Liver (tissue), 3 donors: ENCODE results near the gene FLVCR2.
A peak's percentile ranks its signal among the peaks of the same experiment; 100 is the strongest.

Experiments used
- CTCF ChIP-seq: fragments of 150-350 bp; IDR thresholded peaks from 2 replicates; pipeline ENCODE4 v1.5.1; 2017; ENCODE audit warnings: improper control_type of control experiment, low read depth, low read length; ENCODE audit not compliant: missing input control
- EGR1 ChIP-seq, 2 donors: IDR thresholded peaks; 2 replicates each; pipeline ENCODE4 v1.6.1; 2016 to 2018; ENCODE audit warnings: antibody characterized with exemption in 2 of 2, low read depth in 2 of 2
- FOXA2 ChIP-seq: IDR thresholded peaks from 2 replicates; pipeline ENCODE4 v1.6.1; 2016; ENCODE audit warnings: antibody characterized with exemption
- GABPA ChIP-seq, 2 donors: IDR thresholded peaks in 1 of 2; conservative IDR thresholded peaks in 1 of 2; 2 replicates each; pipeline ENCODE4 v1.6.1; 2016; ENCODE audit warnings: antibody characterized with exemption in 2 of 2, mild to moderate bottlenecking in 1 of 2, moderate library complexity in 1 of 2
- HNF4G ChIP-seq: IDR thresholded peaks from 2 replicates; pipeline ENCODE4 v1.6.1; 2016; ENCODE audit warnings: antibody characterized with exemption
- JUND ChIP-seq, 2 donors: IDR thresholded peaks; 2 replicates each; pipeline ENCODE4 v1.6.1; 2016; ENCODE audit warnings: antibody characterized with exemption in 2 of 2
- MAX ChIP-seq: IDR thresholded peaks from 2 replicates; pipeline ENCODE4 v1.6.1; 2016; ENCODE audit warnings: antibody characterized with exemption
- RAD21 ChIP-seq, 2 donors: IDR thresholded peaks; 2 replicates each; pipeline ENCODE4 v1.6.1; 2016; ENCODE audit warnings: antibody characterized with exemption in 2 of 2, mild to moderate bottlenecking in 2 of 2
- SP1 ChIP-seq: IDR thresholded peaks from 2 replicates; pipeline ENCODE4 v1.6.1; 2018; ENCODE audit warnings: antibody characterized with exemption, mild to moderate bottlenecking
- TAF1 ChIP-seq: conservative IDR thresholded peaks from 2 replicates; pipeline ENCODE4 v1.6.1; 2016; ENCODE audit warnings: antibody characterized with exemption, mild to moderate bottlenecking
- TF ChIP-seq, protein P1 (sequence below): IDR thresholded peaks from 2 replicates; pipeline ENCODE4 v1.6.1; 2016; ENCODE audit warnings: antibody characterized with exemption
- TF ChIP-seq, protein P2 (sequence below): IDR thresholded peaks from 2 replicates; pipeline ENCODE4 v1.6.1; 2016; ENCODE audit warnings: antibody characterized with exemption, mild to moderate bottlenecking
- donor health status: healthy.
- donor health status: healthy.

DNA sequence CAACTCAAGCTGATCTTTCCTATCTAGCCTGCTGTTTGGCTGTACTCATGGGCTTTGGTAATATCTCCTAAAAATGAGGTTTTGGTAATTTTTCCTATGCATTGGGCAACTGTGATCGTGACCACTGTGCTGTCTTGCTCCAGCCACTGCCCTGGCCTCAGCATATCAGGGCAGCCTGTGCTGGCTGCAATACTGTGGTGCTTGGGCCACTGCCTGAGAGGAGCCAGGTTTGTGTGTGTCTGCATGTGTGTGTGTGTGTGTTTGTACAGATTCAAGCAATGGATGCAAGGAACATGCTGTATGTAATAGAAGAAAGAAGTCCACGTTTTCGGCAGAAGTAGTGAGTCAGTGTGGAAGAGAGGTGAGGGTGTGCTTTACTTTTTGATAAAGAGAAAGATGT is 69.2 kb downstream of the FLVCR2 start:
- TF ChIP-seq RAD21 (IDR thresholded peaks at IDR 0.05) (peak in 1 of 2 donors; percentile 14), CTCF (no peak), JUND (IDR thresholded peaks at IDR 0.05) (peak in 1 of 2 donors; percentile 22), GABPA (IDR thresholded peaks at IDR 0.05 in 1 of 2, conservative IDR thresholded peaks at IDR 0.05 in 1 of 2) (no peak), FOXA2 (peak; percentile 5), SP1 (peak; percentile 69), EGR1 (IDR thresholded peaks at IDR 0.05; ENCODE audit: low read depth in 2 of 2) (peak in 1 of 2 donors; percentile 63), MAX (peak; percentile 41), HNF4G (no peak), TAF1 (no peak)
- TF ChIP-seq, protein P1, sequence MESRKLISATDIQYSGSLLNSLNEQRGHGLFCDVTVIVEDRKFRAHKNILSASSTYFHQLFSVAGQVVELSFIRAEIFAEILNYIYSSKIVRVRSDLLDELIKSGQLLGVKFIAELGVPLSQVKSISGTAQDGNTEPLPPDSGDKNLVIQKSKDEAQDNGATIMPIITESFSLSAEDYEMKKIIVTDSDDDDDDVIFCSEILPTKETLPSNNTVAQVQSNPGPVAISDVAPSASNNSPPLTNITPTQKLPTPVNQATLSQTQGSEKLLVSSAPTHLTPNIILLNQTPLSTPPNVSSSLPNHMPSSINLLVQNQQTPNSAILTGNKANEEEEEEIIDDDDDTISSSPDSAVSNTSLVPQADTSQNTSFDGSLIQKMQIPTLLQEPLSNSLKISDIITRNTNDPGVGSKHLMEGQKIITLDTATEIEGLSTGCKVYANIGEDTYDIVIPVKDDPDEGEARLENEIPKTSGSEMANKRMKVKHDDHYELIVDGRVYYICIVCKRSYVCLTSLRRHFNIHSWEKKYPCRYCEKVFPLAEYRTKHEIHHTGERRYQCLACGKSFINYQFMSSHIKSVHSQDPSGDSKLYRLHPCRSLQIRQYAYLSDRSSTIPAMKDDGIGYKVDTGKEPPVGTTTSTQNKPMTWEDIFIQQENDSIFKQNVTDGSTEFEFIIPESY, result no peak
- TF ChIP-seq, protein P2, sequence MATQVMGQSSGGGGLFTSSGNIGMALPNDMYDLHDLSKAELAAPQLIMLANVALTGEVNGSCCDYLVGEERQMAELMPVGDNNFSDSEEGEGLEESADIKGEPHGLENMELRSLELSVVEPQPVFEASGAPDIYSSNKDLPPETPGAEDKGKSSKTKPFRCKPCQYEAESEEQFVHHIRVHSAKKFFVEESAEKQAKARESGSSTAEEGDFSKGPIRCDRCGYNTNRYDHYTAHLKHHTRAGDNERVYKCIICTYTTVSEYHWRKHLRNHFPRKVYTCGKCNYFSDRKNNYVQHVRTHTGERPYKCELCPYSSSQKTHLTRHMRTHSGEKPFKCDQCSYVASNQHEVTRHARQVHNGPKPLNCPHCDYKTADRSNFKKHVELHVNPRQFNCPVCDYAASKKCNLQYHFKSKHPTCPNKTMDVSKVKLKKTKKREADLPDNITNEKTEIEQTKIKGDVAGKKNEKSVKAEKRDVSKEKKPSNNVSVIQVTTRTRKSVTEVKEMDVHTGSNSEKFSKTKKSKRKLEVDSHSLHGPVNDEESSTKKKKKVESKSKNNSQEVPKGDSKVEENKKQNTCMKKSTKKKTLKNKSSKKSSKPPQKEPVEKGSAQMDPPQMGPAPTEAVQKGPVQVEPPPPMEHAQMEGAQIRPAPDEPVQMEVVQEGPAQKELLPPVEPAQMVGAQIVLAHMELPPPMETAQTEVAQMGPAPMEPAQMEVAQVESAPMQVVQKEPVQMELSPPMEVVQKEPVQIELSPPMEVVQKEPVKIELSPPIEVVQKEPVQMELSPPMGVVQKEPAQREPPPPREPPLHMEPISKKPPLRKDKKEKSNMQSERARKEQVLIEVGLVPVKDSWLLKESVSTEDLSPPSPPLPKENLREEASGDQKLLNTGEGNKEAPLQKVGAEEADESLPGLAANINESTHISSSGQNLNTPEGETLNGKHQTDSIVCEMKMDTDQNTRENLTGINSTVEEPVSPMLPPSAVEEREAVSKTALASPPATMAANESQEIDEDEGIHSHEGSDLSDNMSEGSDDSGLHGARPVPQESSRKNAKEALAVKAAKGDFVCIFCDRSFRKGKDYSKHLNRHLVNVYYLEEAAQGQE, result no peak
